DOHH2 (cell line): ENCODE measurements around the gene ELOVL6.

Experiments
- CTCF ChIP-seq: fragments of 200-600 bp; sonication (generic); IDR thresholded peaks from one replicate; pipeline ENCODE4 v1.5.1; 2014; ENCODE audit warnings: antibody characterized with exemption, mild to moderate bottlenecking, low read depth, low read length; ENCODE audit not compliant: poor library complexity, severe bottlenecking
- EZH2phosphoT487 ChIP-seq: fragments of 200-600 bp; sonication (generic); IDR thresholded peaks from 2 replicates; pipeline ENCODE4 v1.6.1; 2017; ENCODE audit warnings: borderline replicate concordance, mild to moderate bottlenecking, antibody characterized with exemption, low read length, moderate library complexity, mixed read lengths

- TF ChIP-seq CTCF: no peak
- TF ChIP-seq EZH2phosphoT487: no peak
Measured at GRCh38 chr4:110012917-110013316, 185.5 kb downstream of the ELOVL6 start.
